Stimulated activated CD8-positive, alpha-beta memory T cell treated with anti-CD3 and anti-CD28 coated beads, Interleukin-15, amount 100 ng/mL, for 1 hour (primary cell): Measurements from ENCODE around the gene PLEKHA4.
"Not testable (repeated sequence)": the region's sequence is repeated elsewhere in the genome, so short reads cannot be mapped to it uniquely, and the experiment has no call there.

ENCODE experiments used
- DNase-seq: peaks from one replicate; pipeline ENCODE4 v3.0.0-alpha.2; 2020; ENCODE audit warnings: low read depth

The PLEKHA4 gene

GRCh38 chr19:48889496-48889895 is 21.1 kb upstream of the PLEKHA4 start:
- not testable (repeated sequence) for DNase-seq

- no peak for DNase-seq
Observed at GRCh38 chr19:48887861-48888612, 19.6 kb upstream of the PLEKHA4 start.

GRCh38 chr19:48883726-48884125 is 15.3 kb upstream of the PLEKHA4 start:
- no peak for DNase-seq

GRCh38 chr19:48881741-48882657 is 13.6 kb upstream of the PLEKHA4 start:
- no peak for DNase-seq

- DNase-seq = not testable (repeated sequence)
Observed at GRCh38 chr19:48879696-48880095, 11.3 kb upstream of the PLEKHA4 start.

- no peak for DNase-seq
Observed at GRCh38 chr19:48879025-48879637, 10.7 kb upstream of the PLEKHA4 start.

GRCh38 chr19:48878196-48879024 is 10.0 kb upstream of the PLEKHA4 start:
- no peak for DNase-seq

GRCh38 chr19:48877855-48878195 is 9.4 kb upstream of the PLEKHA4 start:
- no peak for DNase-seq

- not testable (repeated sequence) for DNase-seq
Observed at GRCh38 chr19:48876043-48876981, 7.9 kb upstream of the PLEKHA4 start.

GRCh38 chr19:48874303-48875135 is 6.1 kb upstream of the PLEKHA4 start:
- no peak for DNase-seq

GRCh38 chr19:48873476-48874302 is 5.3 kb upstream of the PLEKHA4 start:
- DNase-seq = no peak

- DNase-seq = peak; percentile 51
Observed at GRCh38 chr19:48872884-48873475, 4.6 kb upstream of the PLEKHA4 start.

- peak; percentile 99 for DNase-seq
Observed at GRCh38 chr19:48872182-48872883, 3.9 kb upstream of the PLEKHA4 start, which contains the start of gene PPP1R15A. Gene PPP1R15A, plus strand, starts transcription at chr19:48872421. Its CDS starts 813 bp downstream, at chr19:48873234.

GRCh38 chr19:48871471-48872181 is 3.2 kb upstream of the PLEKHA4 start:
- not testable (repeated sequence) for DNase-seq

- DNase-seq = no peak
Observed at GRCh38 chr19:48870048-48870447, 1.6 kb upstream of the PLEKHA4 start.

GRCh38 chr19:48867746-48868113 is 687 bp downstream of the PLEKHA4 start:
- DNase-seq = no peak

- DNase-seq = no peak
Observed at GRCh38 chr19:48867123-48867745, 1.2 kb downstream of the PLEKHA4 start.
